ENCODE results near the gene NANOGP8. TPM values are rescaled to one million over a fixed set of nuclear protein-coding genes. Genes with fewer than 3 reads are reported as not detected.
A peak's percentile ranks its signal among the peaks of the same experiment; 100 is the strongest.
"Not testable (repeated sequence)": the region's sequence is repeated elsewhere in the genome, so short reads cannot be mapped to it uniquely, and the experiment has no call there.

Gene NANOGP8
- total RNA-seq, 1 donor, result 0.81 TPM

DNA sequence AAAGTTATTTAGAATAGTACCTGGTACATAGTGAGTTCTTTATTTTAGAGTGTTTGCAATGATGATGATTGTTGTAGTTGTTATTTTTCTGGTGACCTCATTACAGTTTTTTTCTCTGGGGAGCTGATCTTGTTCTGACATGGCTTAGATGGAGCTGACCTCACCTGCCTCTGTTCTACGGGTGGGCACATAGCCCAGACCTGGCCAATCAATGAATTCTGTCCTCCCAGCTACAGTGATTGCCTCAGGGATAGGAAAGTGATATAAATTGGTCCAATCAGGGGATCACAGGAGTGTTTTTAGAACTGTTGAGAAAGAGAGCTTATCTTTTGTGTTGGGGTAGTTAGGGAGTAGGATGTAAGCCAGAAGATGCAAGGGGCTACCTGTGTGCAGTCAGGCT, 3.2 kb upstream of the NANOGP8 start:
- H3K4me3 ChIP-seq (ENCODE audit: low read depth, low read length), result no peak overlapping the region
- no peak for DNase-seq (ENCODE audit: low read depth)
- TF ChIP-seq, protein P1, sequence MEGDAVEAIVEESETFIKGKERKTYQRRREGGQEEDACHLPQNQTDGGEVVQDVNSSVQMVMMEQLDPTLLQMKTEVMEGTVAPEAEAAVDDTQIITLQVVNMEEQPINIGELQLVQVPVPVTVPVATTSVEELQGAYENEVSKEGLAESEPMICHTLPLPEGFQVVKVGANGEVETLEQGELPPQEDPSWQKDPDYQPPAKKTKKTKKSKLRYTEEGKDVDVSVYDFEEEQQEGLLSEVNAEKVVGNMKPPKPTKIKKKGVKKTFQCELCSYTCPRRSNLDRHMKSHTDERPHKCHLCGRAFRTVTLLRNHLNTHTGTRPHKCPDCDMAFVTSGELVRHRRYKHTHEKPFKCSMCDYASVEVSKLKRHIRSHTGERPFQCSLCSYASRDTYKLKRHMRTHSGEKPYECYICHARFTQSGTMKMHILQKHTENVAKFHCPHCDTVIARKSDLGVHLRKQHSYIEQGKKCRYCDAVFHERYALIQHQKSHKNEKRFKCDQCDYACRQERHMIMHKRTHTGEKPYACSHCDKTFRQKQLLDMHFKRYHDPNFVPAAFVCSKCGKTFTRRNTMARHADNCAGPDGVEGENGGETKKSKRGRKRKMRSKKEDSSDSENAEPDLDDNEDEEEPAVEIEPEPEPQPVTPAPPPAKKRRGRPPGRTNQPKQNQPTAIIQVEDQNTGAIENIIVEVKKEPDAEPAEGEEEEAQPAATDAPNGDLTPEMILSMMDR (IDR thresholded peaks at IDR 0.05; ENCODE audit: insufficient read depth, low read length), result no peak

DNA sequence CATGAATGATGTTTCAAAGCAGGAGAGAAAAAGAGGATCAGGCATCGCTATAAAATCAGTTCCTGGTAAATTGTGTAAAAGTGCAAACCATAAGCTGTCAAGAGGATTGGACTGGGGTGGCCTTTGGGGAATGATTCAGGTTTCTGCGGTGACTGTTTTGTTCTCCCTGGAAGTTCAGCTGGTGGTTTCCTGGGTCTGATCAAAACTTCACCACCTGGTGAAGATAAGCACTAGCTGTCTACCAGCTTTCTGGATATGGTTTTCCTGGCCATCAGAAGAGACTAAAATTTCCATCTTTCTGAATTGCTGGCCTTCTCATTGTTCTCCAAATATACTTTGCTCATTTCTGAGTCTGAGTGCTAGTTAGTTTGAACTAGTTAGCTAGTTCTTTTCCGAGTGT, 2.7 kb upstream of the NANOGP8 start:
- no peak overlapping the region for H3K4me3 ChIP-seq (ENCODE audit: low read depth, low read length)
- TF ChIP-seq, protein P1 (IDR thresholded peaks at IDR 0.05; ENCODE audit: insufficient read depth, low read length), result no peak
- DNase-seq (ENCODE audit: low read depth), result no peak

DNA sequence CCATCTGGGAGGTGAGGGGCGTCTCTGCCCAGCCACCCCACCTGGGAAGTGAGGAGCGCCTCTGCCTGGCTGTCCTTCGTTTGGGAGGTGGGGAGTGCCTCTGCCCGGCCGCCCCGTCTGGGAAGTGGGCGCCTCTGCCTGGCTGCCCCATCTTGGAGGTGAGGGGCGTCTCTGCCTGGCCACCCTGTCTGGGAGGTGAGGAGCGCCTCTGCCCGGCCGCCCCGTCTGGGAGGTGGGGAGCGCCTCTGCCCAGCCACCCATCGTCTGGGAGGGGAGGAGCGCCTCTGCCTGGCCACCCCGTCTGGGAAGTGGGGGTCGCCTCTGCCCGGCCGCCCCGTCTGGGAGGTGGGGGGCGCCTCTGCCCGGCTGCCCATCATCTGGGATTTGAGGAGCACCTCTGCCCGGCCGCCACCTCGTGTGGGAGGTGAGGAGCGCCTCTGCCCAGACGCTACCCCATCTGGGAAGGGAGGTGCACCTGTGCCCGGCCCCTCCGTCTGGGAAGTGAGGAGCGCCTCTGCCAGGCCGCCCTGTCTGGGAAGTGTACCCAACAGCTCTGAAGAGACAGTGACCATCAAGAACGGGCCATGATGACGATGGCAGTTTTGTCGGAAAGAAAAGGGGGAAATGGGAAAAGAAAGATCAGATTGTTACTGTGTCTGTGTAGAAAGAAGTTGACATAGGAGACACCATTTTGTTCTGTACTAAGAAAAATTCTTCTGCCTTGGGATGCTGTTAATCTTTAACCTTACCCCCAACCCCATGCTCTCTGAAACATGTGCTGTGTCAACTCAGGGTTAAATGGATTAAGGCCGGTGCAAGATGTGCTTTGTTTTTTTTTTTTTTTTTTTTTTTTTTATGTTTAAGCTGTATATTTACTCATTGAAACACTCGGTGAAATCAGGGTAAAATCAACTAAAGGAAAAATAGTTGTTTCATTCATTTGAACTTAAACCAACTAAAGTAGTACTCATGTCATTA, 2.4 kb downstream of the NANOGP8 start:
- DNase-seq (ENCODE audit: low read depth), result not testable (repeated sequence)

DNA sequence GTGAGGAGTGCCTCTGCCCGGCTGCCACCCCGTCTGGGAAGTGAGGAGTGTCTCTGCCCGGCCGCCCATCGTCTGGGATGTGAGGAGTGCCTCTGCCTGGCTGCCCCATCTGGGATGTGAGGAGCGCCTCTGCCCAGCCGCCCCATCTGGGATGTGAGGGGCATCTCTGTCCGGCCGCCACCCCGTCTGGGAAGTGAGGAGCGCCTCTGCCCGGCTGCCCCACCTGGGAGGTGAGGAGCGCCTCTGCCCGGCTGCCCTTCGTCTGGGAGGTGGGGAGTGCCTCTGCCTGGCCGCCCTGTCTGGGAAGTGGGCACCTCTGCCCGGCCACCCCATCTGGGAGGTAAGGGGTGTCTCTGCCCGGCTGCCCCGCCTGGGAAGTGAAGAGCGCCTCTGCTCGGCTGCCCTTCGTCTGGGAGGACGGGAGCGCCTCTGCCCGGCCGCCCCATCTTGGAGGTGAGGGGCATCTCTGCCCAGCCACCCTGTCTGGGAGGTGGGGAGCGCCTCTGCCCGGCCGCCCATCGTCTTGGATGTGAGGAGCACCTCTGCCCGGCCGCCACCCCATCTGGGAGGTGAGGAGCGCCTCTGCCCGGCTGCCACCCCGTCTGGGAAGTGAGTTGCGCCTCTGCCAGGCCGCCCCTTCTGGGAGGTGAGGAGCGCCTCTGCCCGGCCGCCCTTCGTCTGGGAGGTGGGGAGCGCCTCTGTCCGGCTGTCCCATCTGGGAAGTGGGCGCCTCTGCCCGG, 3.3 kb downstream of the NANOGP8 start:
- not testable (repeated sequence) for DNase-seq (ENCODE audit: low read depth); H3K4me3 ChIP-seq (ENCODE audit: low read depth, low read length)

More for the DNA sequence above, 2.4 kb downstream of the NANOGP8 start:
- not testable (repeated sequence) for H3K4me3 ChIP-seq (ENCODE audit: low read depth, low read length)

DNA sequence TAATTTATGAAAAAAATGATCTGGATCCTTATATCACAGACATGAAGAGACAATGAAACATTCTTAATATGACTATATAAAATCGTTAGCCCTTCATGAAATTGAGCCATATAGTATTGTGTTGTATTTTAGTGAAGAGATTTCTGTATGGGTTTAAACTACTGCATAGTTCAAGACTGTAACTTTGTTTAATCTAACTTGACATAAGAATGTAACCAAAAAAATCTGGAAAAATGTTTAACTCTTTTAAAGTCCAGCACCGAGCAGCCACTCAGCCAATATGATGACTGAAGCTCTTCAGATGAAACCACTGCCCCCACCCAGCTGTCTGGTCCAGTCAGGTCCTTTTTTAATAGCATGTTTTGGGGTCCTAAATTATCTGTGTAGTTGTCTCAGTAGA, 4.9 kb downstream of the NANOGP8 start:
- DNase-seq (ENCODE audit: low read depth), result no peak

DNA sequence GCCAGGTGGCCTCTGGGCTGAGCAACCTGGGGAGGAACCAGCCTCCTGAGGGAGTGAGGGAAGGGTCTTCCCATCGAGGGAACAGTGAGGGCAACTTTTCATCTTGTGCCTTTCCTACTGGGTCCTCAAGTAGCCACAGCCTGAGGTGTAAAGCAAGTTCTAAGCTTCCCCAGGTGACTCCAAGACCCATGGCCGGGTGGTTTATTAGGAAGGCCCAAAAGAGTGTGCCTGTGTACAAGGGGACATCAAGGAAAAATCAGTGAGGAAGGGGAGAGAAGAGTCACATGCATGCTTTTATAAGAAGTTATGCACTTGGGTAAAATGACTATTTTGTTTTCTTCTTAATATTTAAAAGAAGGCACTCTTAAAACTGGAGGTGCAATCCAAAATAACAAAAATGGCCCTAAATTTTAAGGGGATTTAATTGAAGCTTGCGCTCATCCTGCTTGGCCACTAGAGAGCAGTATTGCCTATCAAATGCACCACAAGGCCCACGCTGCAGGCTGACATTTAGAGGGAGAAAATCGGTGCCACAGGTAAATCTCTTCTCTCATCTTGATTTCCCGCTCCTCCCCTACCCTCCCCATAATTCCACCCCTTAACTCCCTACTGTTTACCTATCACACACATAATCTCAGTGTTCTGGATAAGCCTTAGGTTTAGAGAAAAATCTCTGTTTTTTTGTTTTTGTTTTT, 6.7 kb downstream of the NANOGP8 start:
- TF ChIP-seq, protein P1 (IDR thresholded peaks at IDR 0.05; ENCODE audit: insufficient read depth, low read length), result peak; percentile 82
- DNase-seq (ENCODE audit: low read depth), result peak; percentile 72

More for the DNA sequence above, 4.9 kb downstream of the NANOGP8 start:
- no peak overlapping the region for H3K4me3 ChIP-seq (ENCODE audit: low read depth, low read length)
- TF ChIP-seq, protein P1 (IDR thresholded peaks at IDR 0.05; ENCODE audit: insufficient read depth, low read length), result no peak

DNA sequence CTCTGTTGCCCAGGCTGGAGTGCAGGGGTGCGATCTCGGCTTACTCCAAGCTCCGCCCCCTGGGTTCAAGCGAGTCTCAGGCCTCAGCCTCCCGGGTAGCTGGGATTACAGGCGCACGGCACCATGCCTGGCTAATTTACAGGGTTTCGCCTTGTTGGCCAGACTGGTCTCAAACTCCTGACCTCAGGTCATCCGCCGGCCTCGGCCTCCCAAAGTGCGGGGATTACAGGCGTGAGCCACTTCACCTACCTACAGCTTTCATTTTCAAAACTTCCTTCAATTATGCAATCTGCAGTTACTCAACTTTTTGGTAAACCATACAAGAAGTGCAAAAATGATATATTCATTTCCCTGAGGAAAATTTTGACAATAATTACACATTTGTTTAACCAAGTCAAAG, 14.0 kb downstream of the NANOGP8 start:
- TF ChIP-seq, protein P1 (IDR thresholded peaks at IDR 0.05; ENCODE audit: insufficient read depth, low read length), result no peak
- DNase-seq (ENCODE audit: low read depth), result no peak
- H3K4me3 ChIP-seq (ENCODE audit: low read depth, low read length), result no peak overlapping the region

More for the DNA sequence above, 6.7 kb downstream of the NANOGP8 start:
- H3K4me3 ChIP-seq (ENCODE audit: low read depth, low read length), result no peak overlapping the region

All from fibroblast of the aortic adventitia (primary cell).